Peyer's patch (tissue), 4 donors: ENCODE data around the gene TMEM135.

Source experiments
- POLR2A ChIP-seq, 2 donors: fragments of 450-650 bp; IDR thresholded peaks; one replicate each; pipeline ENCODE4 v1.5.1; 2017; ENCODE audit warnings: antibody characterized with exemption in 2 of 2, mild to moderate bottlenecking in 2 of 2, moderate library complexity in 2 of 2
- TF ChIP-seq, protein P1 (sequence below), 6 experiments: fragments of 450-650 bp in 4 of 6; fragments of 200-600 bp in 2 of 6; sonication (generic) in 1 of 6; IDR thresholded peaks; one replicate each; pipeline ENCODE4 v1.5.1; 2017 to 2019; ENCODE audit warnings: antibody characterized with exemption in 6 of 6, mild to moderate bottlenecking in 3 of 6, moderate library complexity in 1 of 6

DNA sequence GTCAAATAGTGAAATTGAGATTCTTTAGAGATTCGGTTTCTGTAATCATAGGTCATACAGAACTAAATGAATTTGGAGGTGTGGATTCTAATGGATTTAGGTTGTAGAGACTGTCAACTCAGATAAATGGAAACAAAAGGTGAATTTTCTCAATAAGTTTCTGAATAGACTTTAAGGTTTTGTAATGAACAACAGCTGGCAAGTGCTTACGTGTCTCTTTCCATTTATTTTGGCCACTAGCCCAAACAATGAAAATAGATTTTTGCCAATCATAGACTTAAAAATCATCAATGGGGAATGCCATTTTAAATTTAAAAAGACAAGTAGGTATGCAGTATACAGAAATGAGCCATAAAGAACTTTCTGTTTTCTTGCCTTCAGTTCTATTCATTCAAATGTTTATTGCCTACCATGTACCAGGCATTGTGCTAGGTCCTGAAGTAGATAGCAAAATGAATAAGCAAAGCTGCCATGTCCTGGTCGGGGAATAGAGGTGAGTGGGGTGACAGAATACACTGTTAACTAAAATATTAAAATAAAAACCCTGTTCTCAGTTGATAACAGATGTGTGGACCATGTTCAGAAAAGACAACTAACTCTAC lies 16.9 kb upstream of the TMEM135 start:
- TF ChIP-seq, protein P1, sequence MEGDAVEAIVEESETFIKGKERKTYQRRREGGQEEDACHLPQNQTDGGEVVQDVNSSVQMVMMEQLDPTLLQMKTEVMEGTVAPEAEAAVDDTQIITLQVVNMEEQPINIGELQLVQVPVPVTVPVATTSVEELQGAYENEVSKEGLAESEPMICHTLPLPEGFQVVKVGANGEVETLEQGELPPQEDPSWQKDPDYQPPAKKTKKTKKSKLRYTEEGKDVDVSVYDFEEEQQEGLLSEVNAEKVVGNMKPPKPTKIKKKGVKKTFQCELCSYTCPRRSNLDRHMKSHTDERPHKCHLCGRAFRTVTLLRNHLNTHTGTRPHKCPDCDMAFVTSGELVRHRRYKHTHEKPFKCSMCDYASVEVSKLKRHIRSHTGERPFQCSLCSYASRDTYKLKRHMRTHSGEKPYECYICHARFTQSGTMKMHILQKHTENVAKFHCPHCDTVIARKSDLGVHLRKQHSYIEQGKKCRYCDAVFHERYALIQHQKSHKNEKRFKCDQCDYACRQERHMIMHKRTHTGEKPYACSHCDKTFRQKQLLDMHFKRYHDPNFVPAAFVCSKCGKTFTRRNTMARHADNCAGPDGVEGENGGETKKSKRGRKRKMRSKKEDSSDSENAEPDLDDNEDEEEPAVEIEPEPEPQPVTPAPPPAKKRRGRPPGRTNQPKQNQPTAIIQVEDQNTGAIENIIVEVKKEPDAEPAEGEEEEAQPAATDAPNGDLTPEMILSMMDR (IDR thresholded peaks at IDR 0.05), result no peak
- TF ChIP-seq POLR2A (IDR thresholded peaks at IDR 0.05), result no peak
